OCI-LY3 (cell line): ENCODE data around the gene LRIF1.

Source experiments
- H2AFZ ChIP-seq: fragments of 200-600, 300-600 bp; shearing (Covaris generic); 2 replicates; pipeline ENCODE4 v1.6.0; 2014; ENCODE audit warnings: antibody characterized with exemption, low read depth, low read length
- H3K27ac ChIP-seq: fragments of 200-600, 300-600 bp; sonication (generic); 2 replicates; pipeline ENCODE4 v1.5.1; 2014; ENCODE audit warnings: mild to moderate bottlenecking, low read length, moderate library complexity, mixed read lengths
- H3K27me3 ChIP-seq: fragments of 200-600, 300-600 bp; sonication (generic); 2 replicates; pipeline ENCODE4 v1.6.1; 2014; ENCODE audit warnings: low read depth, low read length, mixed read lengths
- H3K36me3 ChIP-seq: fragments of 200-600, 300-600 bp; sonication (generic); replicated peaks from 2 replicates; pipeline ENCODE3; 2014; ENCODE audit warnings: low read depth, low read length, mixed read lengths
- H3K4me1 ChIP-seq: fragments of 300-600, 200-600 bp; sonication (generic); 2 replicates; pipeline ENCODE4 v1.6.1; 2014; ENCODE audit warnings: low read length, mixed read lengths
- H3K4me2 ChIP-seq: fragments of 200-600, 300-600 bp; sonication (generic); 2 replicates; pipeline ENCODE4 v1.6.1; 2014; ENCODE audit warnings: low read length, mixed read lengths
- H3K4me3 ChIP-seq: fragments of 300-600, 200-600 bp; sonication (generic); 2 replicates; pipeline ENCODE4 v1.5.1; 2014; ENCODE audit warnings: antibody characterized with exemption, mild to moderate bottlenecking, low read length, moderate library complexity
- H3K79me2 ChIP-seq: fragments of 300-600, 200-600 bp; shearing (Covaris generic); 2 replicates; pipeline ENCODE4 v1.6.1; 2014; ENCODE audit warnings: mild to moderate bottlenecking, low read length, mixed read lengths
- H3K9ac ChIP-seq: fragments of 300-600, 200-600 bp; shearing (Covaris generic); 2 replicates; pipeline ENCODE4 v1.6.0; 2014; ENCODE audit warnings: mild to moderate bottlenecking, low read length, moderate library complexity
- H3K9me3 ChIP-seq: fragments of 200-600, 300-600 bp; shearing (Covaris generic); 2 replicates; pipeline ENCODE4 v1.6.1; 2014; ENCODE audit warnings: low read length, mixed read lengths; ENCODE audit not compliant: insufficient read depth
- H4K20me1 ChIP-seq: fragments of 200-600, 300-600 bp; sonication (generic); 2 replicates; pipeline ENCODE4 v1.6.1; 2016; ENCODE audit warnings: low read length, mixed read lengths; ENCODE audit not compliant: insufficient read depth
- CTCF ChIP-seq: fragments of 200-600, 300-600 bp; sonication (generic); IDR thresholded peaks from 2 replicates; pipeline ENCODE4 v1.5.1; 2014; ENCODE audit warnings: antibody characterized with exemption, low read length, low read depth
- EZH2phosphoT487 ChIP-seq: fragments of 200-600 bp; shearing (Covaris generic); IDR thresholded peaks from 2 replicates; pipeline ENCODE4 v1.6.1; 2018; ENCODE audit warnings: antibody characterized with exemption, mixed run types, low read depth

The LRIF1 gene

DNA sequence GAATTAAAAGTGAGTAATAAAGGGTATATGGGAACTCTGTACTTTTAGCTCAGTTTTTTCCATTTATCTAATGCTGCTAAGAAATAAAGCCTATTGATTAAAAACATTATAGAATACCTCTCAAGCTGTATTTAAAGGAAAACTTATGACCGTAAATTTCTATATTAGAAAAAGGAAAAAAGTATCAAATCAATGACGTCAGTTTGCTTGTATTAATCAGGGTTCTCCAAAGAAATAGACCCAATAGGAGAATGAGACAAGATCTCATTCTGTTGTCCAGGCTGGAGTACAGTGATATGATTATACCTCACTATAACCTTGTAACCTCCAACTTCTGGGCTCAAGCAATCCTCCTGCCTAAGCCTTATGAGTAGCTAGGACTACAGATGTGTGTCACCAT, 15.4 kb upstream of the LRIF1 start:
- Histone ChIP-seq H3K36me3 (no peaks in the 10 kb centered on the region), H3K27ac (no peak overlapping the region)
- TF ChIP-seq CTCF (no peak), EZH2phosphoT487 (no peak)

DNA sequence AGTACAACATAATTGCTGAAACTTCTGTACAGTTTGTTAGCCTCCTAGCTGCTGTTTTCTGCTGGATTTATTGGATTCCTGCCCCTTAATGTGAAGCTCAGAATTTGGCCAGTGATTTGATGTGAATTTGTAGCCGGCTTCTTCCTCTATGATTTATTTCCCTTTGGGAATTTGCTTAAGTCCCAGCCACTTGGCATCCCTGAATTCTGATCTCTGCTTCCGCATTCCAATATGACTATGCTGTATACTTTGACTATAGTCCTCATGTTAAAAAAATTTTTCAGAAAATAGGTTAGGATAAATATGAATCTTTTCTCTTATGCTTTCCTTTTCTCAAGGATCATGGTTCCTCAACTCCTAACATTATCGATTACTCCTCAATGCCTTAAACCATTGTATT, 12.4 kb upstream of the LRIF1 start:
- Histone ChIP-seq H3K4me1 (no peaks in the 10 kb centered on the region), H3K9me3 (0 out of 2 replicates have a peak, but pooled peaks cover 4% of the 10 kb centered on the region), H3K9ac (no peak overlapping the region), H3K36me3 (no peaks in the 10 kb centered on the region), H2AFZ (no peak overlapping the region), H3K79me2 (no peaks in the 10 kb centered on the region), H4K20me1 (no peaks in the 10 kb centered on the region), H3K27ac (no peak overlapping the region), H3K4me3 (no peak overlapping the region), H3K4me2 (no peak overlapping the region), H3K27me3 (no peaks in the 10 kb centered on the region)
- no peak for TF ChIP-seq EZH2phosphoT487
- no peak for TF ChIP-seq CTCF

More for the DNA sequence above, 15.4 kb upstream of the LRIF1 start:
- Histone ChIP-seq H2AFZ (no peak overlapping the region), H3K4me2 (no peak overlapping the region), H3K9ac (no peak overlapping the region), H3K9me3 (0 out of 2 replicates have a peak, but pooled peaks cover 4% of the 10 kb centered on the region), H3K4me1 (no peaks in the 10 kb centered on the region), H3K27me3 (no peaks in the 10 kb centered on the region), H4K20me1 (no peaks in the 10 kb centered on the region), H3K79me2 (no peaks in the 10 kb centered on the region), H3K4me3 (no peak overlapping the region)

DNA sequence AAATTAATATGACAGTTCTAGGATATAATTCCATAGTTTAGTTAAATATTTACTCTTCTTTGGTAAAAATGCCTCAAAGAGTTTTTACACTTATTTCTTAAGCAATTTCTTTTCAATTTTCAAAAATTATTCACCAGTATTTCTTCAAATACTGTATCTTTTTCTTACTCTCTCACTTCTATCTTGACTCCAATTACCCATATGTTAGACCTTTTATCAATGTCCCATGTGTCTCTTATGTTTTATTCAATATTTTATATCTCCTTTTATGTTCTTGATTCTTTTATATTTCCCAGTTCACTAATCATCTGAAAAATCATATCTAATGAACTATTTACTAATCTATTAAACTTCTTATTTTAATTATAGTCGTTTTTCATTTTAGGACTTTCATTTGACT, 11.5 kb upstream of the LRIF1 start:
- TF ChIP-seq EZH2phosphoT487, result no peak
- TF ChIP-seq CTCF, result no peak
- Histone ChIP-seq H3K27ac (no peak overlapping the region), H3K4me3 (no peak overlapping the region), H3K27me3 (no peaks in the 10 kb centered on the region), H3K9ac (no peak overlapping the region), H3K4me1 (no peaks in the 10 kb centered on the region), H4K20me1 (no peaks in the 10 kb centered on the region), H3K9me3 (0 out of 2 replicates have a peak, but pooled peaks cover 4% of the 10 kb centered on the region), H3K4me2 (no peak overlapping the region), H3K79me2 (no peaks in the 10 kb centered on the region), H2AFZ (no peak overlapping the region), H3K36me3 (no peaks in the 10 kb centered on the region)

DNA sequence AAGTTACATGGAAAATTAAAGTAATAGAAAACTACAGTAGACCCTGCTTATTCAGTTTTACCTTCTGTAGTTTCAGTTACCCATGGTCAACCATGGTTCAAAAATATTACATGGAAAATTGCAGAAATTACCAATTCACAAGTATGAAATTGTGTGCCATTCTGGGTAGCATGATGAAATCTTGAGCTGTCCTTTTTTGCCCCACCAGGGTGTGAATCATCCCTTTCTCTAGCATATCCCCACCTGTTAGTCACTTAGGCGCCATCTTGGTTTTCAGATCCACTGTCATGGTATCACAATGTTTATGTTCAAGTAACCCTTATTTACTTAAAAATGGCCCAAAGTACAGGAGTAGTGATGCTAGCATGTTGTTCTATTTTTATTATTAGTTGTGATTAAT, 3.5 kb upstream of the LRIF1 start:
- peaks cover 11% of the 10 kb centered on the region for H3K4me1 ChIP-seq
- no peaks in the 10 kb centered on the region for H4K20me1 ChIP-seq
- peaks cover 10% of the 10 kb centered on the region for H3K36me3 ChIP-seq
- TF ChIP-seq CTCF (no peak), EZH2phosphoT487 (no peak)
- H3K27ac ChIP-seq, result no peak overlapping the region
- H3K4me3 ChIP-seq, result no peak overlapping the region
- no peaks in the 10 kb centered on the region for H3K9me3 ChIP-seq
- no peaks in the 10 kb centered on the region for H3K27me3 ChIP-seq
- H2AFZ ChIP-seq, result no peak overlapping the region
- no peak overlapping the region for H3K9ac ChIP-seq
- peaks cover 9% of the 10 kb centered on the region for H3K79me2 ChIP-seq
- no peak overlapping the region for H3K4me2 ChIP-seq
